HEK293 (cell line): ENCODE data around the gene SERINC2.

Experiments
- EGR2 ChIP-seq: fragments of 450-650 bp; formaldehyde crosslinking; IDR thresholded peaks from 2 replicates; pipeline ENCODE4 v1.5.1; 2016; ENCODE audit warnings: low read depth, missing biosample characterization, missing genetic modification characterization
- GLIS1 ChIP-seq: fragments of 450-650 bp; formaldehyde crosslinking; IDR thresholded peaks from 2 replicates; pipeline ENCODE4 v1.5.1; 2016; ENCODE audit warnings: missing biosample characterization, missing genetic modification characterization
- KLF16 ChIP-seq: fragments of 450-650 bp; formaldehyde crosslinking; IDR thresholded peaks from 2 replicates; pipeline ENCODE4 v1.5.1; 2017; ENCODE audit warnings: missing biosample characterization, missing genetic modification characterization
- KLF8 ChIP-seq: fragments of 450-650 bp; formaldehyde crosslinking; IDR thresholded peaks from 2 replicates; pipeline ENCODE4 v1.5.1; 2016; ENCODE audit warnings: missing biosample characterization, missing genetic modification characterization
- KLF9 ChIP-seq: fragments of 450-650 bp; formaldehyde crosslinking; IDR thresholded peaks from 2 replicates; pipeline ENCODE4 v1.5.1; 2016; ENCODE audit warnings: missing biosample characterization, missing genetic modification characterization, low read depth
- PRDM4 ChIP-seq: fragments of 450-650 bp; formaldehyde crosslinking; IDR thresholded peaks from 2 replicates; pipeline ENCODE4 v1.5.1; 2017; ENCODE audit warnings: missing biosample characterization, missing genetic modification characterization
- SETDB1 ChIP-seq: IDR thresholded peaks from one replicate; pipeline ENCODE4 v1.6.1; 2017; ENCODE audit warnings: mild to moderate bottlenecking, low read length, moderate library complexity, mixed read lengths; ENCODE audit not compliant: insufficient read length
- WT1 ChIP-seq: fragments of 450-650 bp; formaldehyde crosslinking; IDR thresholded peaks from 2 replicates; pipeline ENCODE4 v1.5.1; 2016; ENCODE audit warnings: missing biosample characterization, missing genetic modification characterization
- ZBTB11 ChIP-seq: fragments of 450-650 bp; formaldehyde crosslinking; conservative IDR thresholded peaks from 2 replicates; pipeline ENCODE4 v1.5.1; 2016; ENCODE audit warnings: low read depth, missing biosample characterization, missing genetic modification characterization
- ZBTB17 ChIP-seq: fragments of 450-650 bp; formaldehyde crosslinking; IDR thresholded peaks from 2 replicates; pipeline ENCODE4 v1.5.1; 2016; ENCODE audit warnings: missing biosample characterization, missing genetic modification characterization
- ZBTB48 ChIP-seq: fragments of 450-650 bp; formaldehyde crosslinking; IDR thresholded peaks from 2 replicates; pipeline ENCODE4 v1.5.1; 2016; ENCODE audit warnings: missing biosample characterization, missing genetic modification characterization
- ZEB2 ChIP-seq: fragments of 450-650 bp; formaldehyde crosslinking; IDR thresholded peaks from 2 replicates; pipeline ENCODE4 v1.5.1; 2016; ENCODE audit warnings: missing biosample characterization, missing genetic modification characterization
- ZFP41 ChIP-seq: fragments of 450-650 bp; formaldehyde crosslinking; IDR thresholded peaks from 2 replicates; pipeline ENCODE4 v1.5.1; 2016; ENCODE audit warnings: missing biosample characterization, missing genetic modification characterization, borderline replicate concordance
- ZNF155 ChIP-seq: fragments of 450-650 bp; formaldehyde crosslinking; IDR thresholded peaks from 2 replicates; pipeline ENCODE4 v1.5.1; 2016; ENCODE audit warnings: missing biosample characterization, missing genetic modification characterization
- ZNF214 ChIP-seq: fragments of 450-650 bp; formaldehyde crosslinking; IDR thresholded peaks from 2 replicates; pipeline ENCODE4 v1.5.1; 2017; ENCODE audit warnings: missing biosample characterization, mild to moderate bottlenecking, missing genetic modification characterization, borderline replicate concordance
- ZNF311 ChIP-seq: fragments of 450-650 bp; formaldehyde crosslinking; IDR thresholded peaks from 2 replicates; pipeline ENCODE4 v1.5.1; 2017; ENCODE audit warnings: missing biosample characterization, missing genetic modification characterization, borderline replicate concordance
- ZNF426 ChIP-seq: fragments of 450-650 bp; formaldehyde crosslinking; IDR thresholded peaks from 2 replicates; pipeline ENCODE4 v1.5.1; 2017; ENCODE audit warnings: missing biosample characterization, missing genetic modification characterization, mild to moderate bottlenecking, inconsistent platforms, moderate library complexity
- ZNF530 ChIP-seq: fragments of 450-650 bp; formaldehyde crosslinking; IDR thresholded peaks from 2 replicates; pipeline ENCODE4 v1.5.1; 2016; ENCODE audit warnings: low read depth, missing biosample characterization, missing genetic modification characterization
- ZNF544 ChIP-seq: fragments of 450-650 bp; formaldehyde crosslinking; IDR thresholded peaks from 2 replicates; pipeline ENCODE4 v1.5.0; 2017; ENCODE audit warnings: missing biosample characterization, missing genetic modification characterization
- ZNF561 ChIP-seq: fragments of 450-650 bp; IDR thresholded peaks from 2 replicates; pipeline ENCODE4 v1.5.1; 2018; ENCODE audit warnings: missing biosample characterization, missing genetic modification characterization, borderline replicate concordance
- ZSCAN16 ChIP-seq: fragments of 450-650 bp; formaldehyde crosslinking; IDR thresholded peaks from 2 replicates; pipeline ENCODE4 v1.5.1; 2016; ENCODE audit warnings: missing biosample characterization, missing genetic modification characterization
- TF ChIP-seq, protein P1 (sequence below): fragments of 450-650 bp; formaldehyde crosslinking; IDR thresholded peaks from 2 replicates; pipeline ENCODE4 v1.5.1; 2016; ENCODE audit warnings: missing biosample characterization, missing genetic modification characterization, borderline replicate concordance
- TF ChIP-seq, protein P2 (sequence below): fragments of 450-650 bp; formaldehyde crosslinking; IDR thresholded peaks from 2 replicates; pipeline ENCODE4 v1.5.1; 2016; ENCODE audit warnings: missing biosample characterization, missing genetic modification characterization
- TF ChIP-seq, protein P3 (sequence below): fragments of 450-650 bp; formaldehyde crosslinking; IDR thresholded peaks from 2 replicates; pipeline ENCODE4 v1.5.1; 2016; ENCODE audit warnings: missing biosample characterization, missing genetic modification characterization

The SERINC2 gene

GRCh38 chr1:31413405-31414001, 490 bp downstream of the SERINC2 start (continued):
- TF ChIP-seq, protein P1, sequence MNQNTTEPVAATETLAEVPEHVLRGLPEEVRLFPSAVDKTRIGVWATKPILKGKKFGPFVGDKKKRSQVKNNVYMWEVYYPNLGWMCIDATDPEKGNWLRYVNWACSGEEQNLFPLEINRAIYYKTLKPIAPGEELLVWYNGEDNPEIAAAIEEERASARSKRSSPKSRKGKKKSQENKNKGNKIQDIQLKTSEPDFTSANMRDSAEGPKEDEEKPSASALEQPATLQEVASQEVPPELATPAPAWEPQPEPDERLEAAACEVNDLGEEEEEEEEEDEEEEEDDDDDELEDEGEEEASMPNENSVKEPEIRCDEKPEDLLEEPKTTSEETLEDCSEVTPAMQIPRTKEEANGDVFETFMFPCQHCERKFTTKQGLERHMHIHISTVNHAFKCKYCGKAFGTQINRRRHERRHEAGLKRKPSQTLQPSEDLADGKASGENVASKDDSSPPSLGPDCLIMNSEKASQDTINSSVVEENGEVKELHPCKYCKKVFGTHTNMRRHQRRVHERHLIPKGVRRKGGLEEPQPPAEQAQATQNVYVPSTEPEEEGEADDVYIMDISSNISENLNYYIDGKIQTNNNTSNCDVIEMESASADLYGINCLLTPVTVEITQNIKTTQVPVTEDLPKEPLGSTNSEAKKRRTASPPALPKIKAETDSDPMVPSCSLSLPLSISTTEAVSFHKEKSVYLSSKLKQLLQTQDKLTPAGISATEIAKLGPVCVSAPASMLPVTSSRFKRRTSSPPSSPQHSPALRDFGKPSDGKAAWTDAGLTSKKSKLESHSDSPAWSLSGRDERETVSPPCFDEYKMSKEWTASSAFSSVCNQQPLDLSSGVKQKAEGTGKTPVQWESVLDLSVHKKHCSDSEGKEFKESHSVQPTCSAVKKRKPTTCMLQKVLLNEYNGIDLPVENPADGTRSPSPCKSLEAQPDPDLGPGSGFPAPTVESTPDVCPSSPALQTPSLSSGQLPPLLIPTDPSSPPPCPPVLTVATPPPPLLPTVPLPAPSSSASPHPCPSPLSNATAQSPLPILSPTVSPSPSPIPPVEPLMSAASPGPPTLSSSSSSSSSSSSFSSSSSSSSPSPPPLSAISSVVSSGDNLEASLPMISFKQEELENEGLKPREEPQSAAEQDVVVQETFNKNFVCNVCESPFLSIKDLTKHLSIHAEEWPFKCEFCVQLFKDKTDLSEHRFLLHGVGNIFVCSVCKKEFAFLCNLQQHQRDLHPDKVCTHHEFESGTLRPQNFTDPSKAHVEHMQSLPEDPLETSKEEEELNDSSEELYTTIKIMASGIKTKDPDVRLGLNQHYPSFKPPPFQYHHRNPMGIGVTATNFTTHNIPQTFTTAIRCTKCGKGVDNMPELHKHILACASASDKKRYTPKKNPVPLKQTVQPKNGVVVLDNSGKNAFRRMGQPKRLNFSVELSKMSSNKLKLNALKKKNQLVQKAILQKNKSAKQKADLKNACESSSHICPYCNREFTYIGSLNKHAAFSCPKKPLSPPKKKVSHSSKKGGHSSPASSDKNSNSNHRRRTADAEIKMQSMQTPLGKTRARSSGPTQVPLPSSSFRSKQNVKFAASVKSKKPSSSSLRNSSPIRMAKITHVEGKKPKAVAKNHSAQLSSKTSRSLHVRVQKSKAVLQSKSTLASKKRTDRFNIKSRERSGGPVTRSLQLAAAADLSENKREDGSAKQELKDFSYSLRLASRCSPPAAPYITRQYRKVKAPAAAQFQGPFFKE (tag by site-specific recombination), result peak; percentile 93; the same call in 1 of the 2 replicates
- TF ChIP-seq ZNF155 (no peak), KLF8 (peak; percentile 44; the same call in 1 of the 2 replicates), ZNF561 (tag by site-specific recombination) (peak; percentile 66; the same call in 1 of the 2 replicates), ZEB2 (tag by site-specific recombination) (peak; percentile 2; the same call in 1 of the 2 replicates), ZNF311 (tag by site-specific recombination) (no peak), ZNF214 (tag by site-specific recombination) (no peak), GLIS1 (peak; percentile 64), KLF9 (0 out of 2 replicates have a peak, but pooled peaks have one; percentile 18), ZNF426 (no peak), SETDB1 (no peak), ZSCAN16 (tag by site-specific recombination) (no peak), EGR2 (tag by site-specific recombination) (no peak), ZNF530 (tag by site-specific recombination) (no peak), ZBTB17 (peak; percentile 83), ZBTB11 (tag by site-specific recombination) (peak; percentile 87), ZNF544 (tag by site-specific recombination) (no peak), ZBTB48 (peak; percentile 64; the same call in 1 of the 2 replicates), WT1 (peak; percentile 23), ZFP41 (tag by site-specific recombination) (no peak), PRDM4 (tag by site-specific recombination) (no peak), KLF16 (tag by site-specific recombination) (0 out of 2 replicates have a peak, but pooled peaks have one; percentile 36)
- TF ChIP-seq, protein P2, sequence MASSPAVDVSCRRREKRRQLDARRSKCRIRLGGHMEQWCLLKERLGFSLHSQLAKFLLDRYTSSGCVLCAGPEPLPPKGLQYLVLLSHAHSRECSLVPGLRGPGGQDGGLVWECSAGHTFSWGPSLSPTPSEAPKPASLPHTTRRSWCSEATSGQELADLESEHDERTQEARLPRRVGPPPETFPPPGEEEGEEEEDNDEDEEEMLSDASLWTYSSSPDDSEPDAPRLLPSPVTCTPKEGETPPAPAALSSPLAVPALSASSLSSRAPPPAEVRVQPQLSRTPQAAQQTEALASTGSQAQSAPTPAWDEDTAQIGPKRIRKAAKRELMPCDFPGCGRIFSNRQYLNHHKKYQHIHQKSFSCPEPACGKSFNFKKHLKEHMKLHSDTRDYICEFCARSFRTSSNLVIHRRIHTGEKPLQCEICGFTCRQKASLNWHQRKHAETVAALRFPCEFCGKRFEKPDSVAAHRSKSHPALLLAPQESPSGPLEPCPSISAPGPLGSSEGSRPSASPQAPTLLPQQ (tag by site-specific recombination), result peak; percentile 32; the same call in 1 of the 2 replicates
- TF ChIP-seq, protein P3, sequence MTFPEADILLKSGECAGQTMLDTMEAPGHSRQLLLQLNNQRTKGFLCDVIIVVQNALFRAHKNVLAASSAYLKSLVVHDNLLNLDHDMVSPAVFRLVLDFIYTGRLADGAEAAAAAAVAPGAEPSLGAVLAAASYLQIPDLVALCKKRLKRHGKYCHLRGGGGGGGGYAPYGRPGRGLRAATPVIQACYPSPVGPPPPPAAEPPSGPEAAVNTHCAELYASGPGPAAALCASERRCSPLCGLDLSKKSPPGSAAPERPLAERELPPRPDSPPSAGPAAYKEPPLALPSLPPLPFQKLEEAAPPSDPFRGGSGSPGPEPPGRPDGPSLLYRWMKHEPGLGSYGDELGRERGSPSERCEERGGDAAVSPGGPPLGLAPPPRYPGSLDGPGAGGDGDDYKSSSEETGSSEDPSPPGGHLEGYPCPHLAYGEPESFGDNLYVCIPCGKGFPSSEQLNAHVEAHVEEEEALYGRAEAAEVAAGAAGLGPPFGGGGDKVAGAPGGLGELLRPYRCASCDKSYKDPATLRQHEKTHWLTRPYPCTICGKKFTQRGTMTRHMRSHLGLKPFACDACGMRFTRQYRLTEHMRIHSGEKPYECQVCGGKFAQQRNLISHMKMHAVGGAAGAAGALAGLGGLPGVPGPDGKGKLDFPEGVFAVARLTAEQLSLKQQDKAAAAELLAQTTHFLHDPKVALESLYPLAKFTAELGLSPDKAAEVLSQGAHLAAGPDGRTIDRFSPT (tag by site-specific recombination), result peak; percentile 91
